Right ventricle myocardium superior (tissue), 1 donor: ENCODE results near the gene PHACTR3. TPM values are rescaled to one million over a fixed set of nuclear protein-coding genes. Genes with fewer than 3 reads are reported as not detected.
"Not testable (repeated sequence)": the region's sequence is repeated elsewhere in the genome, so short reads cannot be mapped to it uniquely, and the experiment has no call there.

Experiments
- ATAC-seq: fragments of 200-7000 bp; cut with Tn5 transposase; one replicate; pipeline ENCODE4 v1.9.1; 2020; ENCODE audit warnings: mild to moderate bottlenecking; ENCODE audit not compliant: poor library complexity
- DNase-seq: peaks from one replicate; pipeline ENCODE4 v3.0.0-alpha.2; 2020
- intact Hi-C: fragments of 100-400 bp; cut with DNase I; formaldehyde crosslinking; loops from one replicate; pipeline ENCODE4 v1.11.2; 2022
- total RNA-seq: library from RNA; stranded (reverse); fragmentation: NEBNext Ultra II Directional; extraction: Animal tissue kit (Norgen Biotek cat#: 25700); gene quantifications from one replicate; pipeline ENCODE4 v1.2.1, GENCODE V29; 2021
- donor health status: DM: no; HTN: yes; CAD: no; lungs with severe emphysema.

Gene PHACTR3
- total RNA-seq, 1 donor from 2014 or later, result 10.0 TPM

- intact Hi-C loops, result no loop called here
- DNase-seq, result no peak
- ATAC-seq, result no peak
These were observed 266.8 kb downstream of the PHACTR3 start for GRCh38 chr20:59871096-59871495.

- DNase-seq (no peak), ATAC-seq (no peak)
- intact Hi-C loops, result no loop called here
These were observed 269.1 kb downstream of the PHACTR3 start for GRCh38 chr20:59873409-59873808.

GRCh38 chr20:59880198-59880597 is 275.9 kb downstream of the PHACTR3 start:
- no peak for ATAC-seq
- intact Hi-C loops, result no loop called here

GRCh38 chr20:59884494-59884893 is 280.2 kb downstream of the PHACTR3 start:
- intact Hi-C loops, result no loop called here
- DNase-seq (no peak), ATAC-seq (no peak)

More at GRCh38 chr20:59880198-59880597, 275.9 kb downstream of the PHACTR3 start:
- DNase-seq, result no peak

- intact Hi-C loops, result no loop called here
- ATAC-seq (no peak), DNase-seq (no peak)
These were observed 283.7 kb downstream of the PHACTR3 start for GRCh38 chr20:59888050-59888449.

GRCh38 chr20:59890035-59890434 is 285.7 kb downstream of the PHACTR3 start:
- ATAC-seq, intact Hi-C loops, DNase-seq: not testable (repeated sequence)

GRCh38 chr20:59891581-59891980 is 287.2 kb downstream of the PHACTR3 start:
- no peak for ATAC-seq
- DNase-seq, result no peak
- intact Hi-C loops, result no loop called here

- DNase-seq, result no peak
- intact Hi-C loops, result no loop called here
These were observed 291.6 kb downstream of the PHACTR3 start for GRCh38 chr20:59895908-59896307.

More at GRCh38 chr20:59895908-59896307, 291.6 kb downstream of the PHACTR3 start:
- ATAC-seq, result peak; percentile 74
